HG02973 (cell line): ENCODE data around the gene SPOP.
"Not testable (repeated sequence)": the region's sequence is repeated elsewhere in the genome, so short reads cannot be mapped to it uniquely, and the experiment has no call there.

Experiments
- ATAC-seq: cut with Tn5 transposase; IDR thresholded peaks from one replicate; pipeline ENCODE4 v1.9.1; 2021; ENCODE audit warnings: moderate library complexity; ENCODE audit not compliant: unreplicated experiment

The SPOP gene

GRCh38 chr17:49574945-49575678 lies 102.8 kb downstream of the SPOP start:
- no peak for ATAC-seq

- ATAC-seq = no peak
These were observed 103.5 kb downstream of the SPOP start for GRCh38 chr17:49574323-49574781.

- ATAC-seq = no peak
These were observed 104.2 kb downstream of the SPOP start for GRCh38 chr17:49573510-49574322.

GRCh38 chr17:49572806-49573420 lies 105.0 kb downstream of the SPOP start:
- ATAC-seq = no peak

GRCh38 chr17:49572226-49572625 lies 105.7 kb downstream of the SPOP start:
- no peak for ATAC-seq

- no peak for ATAC-seq
These were observed 106.1 kb downstream of the SPOP start for GRCh38 chr17:49571764-49572163.

- ATAC-seq = no peak
These were observed 106.6 kb downstream of the SPOP start for GRCh38 chr17:49571283-49571682.

- no peak for ATAC-seq
These were observed 107.2 kb downstream of the SPOP start for GRCh38 chr17:49570540-49571242.

- ATAC-seq = not testable (repeated sequence)
These were observed 109.2 kb downstream of the SPOP start for GRCh38 chr17:49568695-49569047.

- ATAC-seq = no peak
These were observed 109.8 kb downstream of the SPOP start for GRCh38 chr17:49567871-49568694.

- ATAC-seq = no peak
These were observed 110.8 kb downstream of the SPOP start for GRCh38 chr17:49567104-49567521.

GRCh38 chr17:49566668-49567071 lies 111.2 kb downstream of the SPOP start:
- no peak for ATAC-seq

GRCh38 chr17:49565948-49566491 lies 111.9 kb downstream of the SPOP start:
- no peak for ATAC-seq

GRCh38 chr17:49564638-49565037 lies 113.3 kb downstream of the SPOP start:
- no peak for ATAC-seq

- ATAC-seq = no peak
These were observed 120.4 kb downstream of the SPOP start for GRCh38 chr17:49557312-49558024.

GRCh38 chr17:49556223-49556943 lies 121.5 kb downstream of the SPOP start:
- ATAC-seq = no peak

- ATAC-seq = no peak
These were observed 122.2 kb downstream of the SPOP start for GRCh38 chr17:49555495-49556222.
